NCI-H2227 (cell line): ENCODE data around the gene WFDC9.
"Not testable (repeated sequence)": the region's sequence is repeated elsewhere in the genome, so short reads cannot be mapped to it uniquely, and the experiment has no call there.

ENCODE experiments used
- DNase-seq: peaks from one replicate; lab custom pipeline; 2025; ENCODE audit not compliant: unreplicated experiment; lab: John Stamatoyannopoulos, UW

The WFDC9 gene

GRCh38 chr20:45593498-45593897, 37.6 kb downstream of the WFDC9 start:
- no peak for DNase-seq

DNA sequence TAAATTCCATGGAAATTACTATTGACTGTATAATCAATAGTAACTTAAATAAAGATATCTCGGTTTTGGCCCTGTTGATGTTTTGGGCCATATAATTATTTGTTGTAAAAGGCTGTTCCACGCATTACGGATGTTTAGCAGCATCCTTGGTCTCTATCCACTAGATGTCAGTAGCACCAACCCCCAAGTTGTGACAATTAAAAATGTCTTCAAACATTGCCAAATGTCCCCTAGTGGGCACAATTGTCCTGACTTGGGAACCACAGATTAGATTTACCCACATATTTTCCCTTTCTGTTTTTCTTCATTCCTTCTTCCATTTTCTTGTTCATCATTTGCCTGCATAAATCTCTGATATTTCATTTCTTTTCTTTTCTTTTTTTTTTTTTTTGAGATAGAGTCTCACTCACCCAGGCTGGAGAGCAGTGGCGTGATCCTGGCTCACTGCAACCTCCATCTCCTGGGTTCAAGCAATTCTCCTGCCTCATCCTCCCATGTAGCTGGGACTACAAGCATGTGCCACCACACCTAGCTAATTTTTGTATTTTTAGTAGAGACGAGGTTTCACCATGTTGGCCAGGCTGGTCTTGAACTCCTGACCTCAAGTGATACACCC, 38.4 kb downstream of the WFDC9 start:
- peak; percentile 64 for DNase-seq

GRCh38 chr20:45589725-45590124, 41.4 kb downstream of the WFDC9 start:
- DNase-seq, result no peak

DNA sequence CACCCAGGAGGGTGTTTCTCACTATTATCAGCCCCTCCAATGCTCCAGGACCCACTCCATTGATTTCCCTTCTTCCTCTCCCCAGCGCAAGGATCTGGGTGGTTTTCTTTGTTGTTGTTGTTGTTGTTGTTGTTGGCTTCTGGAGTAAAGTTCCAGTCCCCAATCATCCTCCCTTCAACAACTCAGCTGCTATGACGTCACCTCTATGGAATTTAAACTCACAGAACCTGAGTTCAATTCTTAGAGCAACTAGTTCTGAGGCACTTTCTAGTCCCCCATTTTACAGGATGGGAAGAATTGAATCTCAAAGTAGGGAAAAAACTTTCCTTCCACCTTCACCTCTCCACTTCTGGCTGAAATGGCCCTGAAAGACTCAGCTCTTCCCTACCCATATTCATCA, 42.3 kb downstream of the WFDC9 start:
- no peak for DNase-seq

DNA sequence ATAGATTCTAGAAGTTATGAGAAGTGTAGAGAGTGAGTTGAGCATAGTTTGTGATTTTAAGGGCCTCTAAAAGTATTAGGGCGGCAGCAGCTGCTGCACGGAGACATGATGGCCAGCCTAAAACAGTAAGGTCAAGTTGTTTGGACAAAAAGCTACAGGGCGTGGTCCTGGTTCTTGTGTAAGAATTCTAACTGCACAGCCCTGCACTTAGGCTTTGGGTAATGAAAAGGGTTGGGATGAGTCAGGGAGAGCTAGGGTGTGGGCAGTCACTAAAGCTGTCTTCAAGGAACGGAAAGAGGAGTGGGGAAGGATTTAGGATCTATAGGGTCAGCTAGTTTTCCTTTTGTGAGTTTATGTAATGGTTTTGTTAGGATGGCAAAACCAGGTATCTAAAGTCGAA, 45.1 kb downstream of the WFDC9 start:
- not testable (repeated sequence) for DNase-seq

DNA sequence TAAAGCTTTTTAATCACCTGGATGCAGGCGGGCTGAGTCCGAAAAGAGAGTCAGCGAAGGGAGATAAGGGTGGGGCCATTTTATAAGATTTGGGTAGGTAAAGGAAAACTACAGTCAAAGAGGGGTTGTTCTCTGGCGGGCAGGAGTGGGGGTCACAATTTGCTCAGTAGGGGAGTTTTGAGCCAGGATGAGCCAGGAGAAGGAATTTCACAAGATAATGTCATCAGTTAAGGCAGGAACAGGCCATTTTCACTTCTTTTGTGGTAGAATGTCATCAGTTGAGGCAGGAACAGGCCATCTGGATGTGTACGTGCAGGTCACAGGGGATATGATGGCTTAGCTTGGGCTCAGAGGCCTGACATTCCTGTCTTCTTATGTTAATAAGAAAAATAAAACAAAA, 46.8 kb downstream of the WFDC9 start:
- not testable (repeated sequence) for DNase-seq

GRCh38 chr20:45583502-45583901, 47.6 kb downstream of the WFDC9 start:
- no peak for DNase-seq

- DNase-seq, result no peak
These were observed 49.4 kb downstream of the WFDC9 start for GRCh38 chr20:45581702-45582101.

GRCh38 chr20:45579184-45579583, 51.9 kb downstream of the WFDC9 start, which contains the start of gene WFDC8:
WFDC8 (minus strand) TSS chr20:45579284; CDS start chr20:45579247, 37 bp downstream.
- no peak for DNase-seq

DNA sequence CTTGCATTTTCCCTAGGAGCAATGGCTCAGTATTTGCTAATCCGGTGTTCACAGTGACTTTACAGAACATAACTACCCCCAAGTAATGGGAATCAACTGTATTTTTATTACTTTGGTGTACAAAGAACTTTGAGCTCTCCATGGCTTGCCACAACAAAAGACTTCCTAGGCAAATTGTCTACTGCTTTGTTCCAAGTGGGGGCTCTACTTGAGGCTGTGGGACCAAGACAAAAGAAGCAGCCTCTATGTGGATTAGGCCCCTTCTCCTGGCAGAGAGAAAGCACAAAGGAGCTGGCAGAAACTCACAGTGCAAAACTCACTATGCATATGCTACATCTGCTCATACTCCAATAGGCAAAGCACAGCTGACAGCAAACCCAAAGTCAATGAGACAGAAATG, 52.9 kb downstream of the WFDC9 start:
- DNase-seq, result no peak

GRCh38 chr20:45576995-45577394, 54.1 kb downstream of the WFDC9 start:
- DNase-seq, result no peak

DNA sequence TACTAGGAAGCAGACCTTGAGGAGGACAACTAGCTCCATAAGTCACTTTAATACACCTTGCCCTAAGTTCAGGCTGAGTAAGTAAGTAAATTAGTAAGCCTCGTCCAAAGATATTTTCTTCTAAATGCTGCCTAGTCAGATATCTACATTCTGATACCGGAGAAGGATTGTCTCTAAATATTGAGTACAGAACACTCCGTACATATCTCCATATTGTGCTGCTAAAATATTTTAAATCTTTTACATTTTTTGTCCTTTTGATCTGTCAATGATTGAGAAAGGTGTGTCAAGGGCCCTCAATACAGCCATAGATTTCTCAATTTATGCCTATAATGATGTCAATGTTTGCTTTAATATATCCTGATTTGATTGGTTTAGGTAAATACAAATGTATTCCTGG, 55.2 kb downstream of the WFDC9 start:
- DNase-seq, result no peak

DNA sequence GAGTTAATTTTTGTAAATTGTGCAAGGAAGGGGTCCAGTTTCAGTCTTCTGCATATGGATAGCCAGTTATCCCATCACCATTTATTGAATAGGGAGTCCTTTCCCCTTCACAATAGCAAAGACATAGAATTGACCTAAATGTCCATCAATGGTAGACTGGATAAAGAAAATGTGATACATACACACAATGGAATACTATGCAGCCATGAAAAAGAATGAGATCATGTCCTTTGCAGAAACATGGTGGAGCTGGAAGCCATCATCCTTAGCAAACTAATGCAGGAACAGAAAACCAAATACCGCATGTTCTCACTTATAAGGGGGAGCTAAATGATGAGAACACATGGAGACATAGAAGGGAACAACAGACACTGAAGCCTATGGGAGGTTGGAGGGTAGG, 61.4 kb downstream of the WFDC9 start:
- not testable (repeated sequence) for DNase-seq

DNA sequence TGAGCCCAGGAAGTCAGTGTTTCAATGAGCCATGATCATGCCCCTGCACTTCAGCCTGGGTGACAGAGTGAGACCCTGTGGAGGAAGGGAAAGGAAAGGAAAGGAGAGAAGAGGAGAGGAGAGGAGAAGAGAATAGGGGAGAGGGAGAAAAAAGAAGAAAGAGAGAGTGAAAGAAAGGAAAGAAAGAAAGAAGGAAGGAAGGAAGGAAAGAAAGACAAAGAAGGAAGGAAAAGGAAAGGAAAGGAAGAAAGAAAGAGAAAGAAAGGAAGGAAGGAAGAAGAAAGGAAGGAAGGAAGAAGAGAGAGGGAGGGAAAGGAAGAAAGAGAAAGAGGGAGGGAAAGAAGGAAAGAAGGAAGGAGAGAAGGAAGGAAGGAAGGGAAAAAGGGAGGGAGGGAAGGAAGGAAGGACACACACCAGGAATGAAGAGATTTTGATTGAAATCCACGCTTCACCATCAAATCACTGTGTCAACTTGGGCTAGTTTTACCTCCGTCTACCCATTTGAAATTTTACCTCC, 66.3 kb downstream of the WFDC9 start:
- no peak for DNase-seq
